H1 (cell line): ENCODE results near the gene LEPR. TPM values are rescaled to one million over a fixed set of nuclear protein-coding genes. Genes with fewer than 3 reads are reported as not detected.

Experiments
- CTCF ChIA-PET: fragments of 300-600 bp; sonication (Branson Sonifier 250); formaldehyde crosslinking; loops from one replicate; lab custom pipeline; 2021; ENCODE audit not compliant: partially characterized antibody; lab: Charles Lee
- POLR2A ChIA-PET: fragments of 300-600 bp; sonication (Branson Sonifier 250); formaldehyde crosslinking; loops from one replicate; lab custom pipeline; 2021; ENCODE audit warnings: inconsistent platforms; ENCODE audit not compliant: partially characterized antibody; lab: Charles Lee
- DNase-seq, 2 experiments: peaks; one replicate each; pipeline versions ENCODE4 v3.0.0 to v3.0.0-alpha.2; 2010 to 2022; ENCODE audit warnings: low spot score in 2 of 2, low read depth in 1 of 2, mixed read lengths in 1 of 2
- FAIRE-seq: peaks from 2 replicates; lab custom pipeline; 2011; peaks lifted over from hg19 to GRCh38; lab: Jason Lieb, UNC
- H2AFZ ChIP-seq: 2 replicates; pipeline ENCODE4 v1.8.1; 2012; ENCODE audit warnings: low read length, inconsistent platforms
- H2AK5ac ChIP-seq: 2 replicates; pipeline ENCODE4 v1.6.1; 2013; ENCODE audit warnings: low read depth, low read length
- H2BK120ac ChIP-seq: replicated peaks from 2 replicates; pipeline ENCODE3; 2013; ENCODE audit warnings: low read depth, low read length, inconsistent platforms
- H2BK12ac ChIP-seq: 2 replicates; pipeline ENCODE4 v1.6.1; 2013; ENCODE audit warnings: low read depth, low read length
- H2BK15ac ChIP-seq: 2 replicates; pipeline ENCODE4 v1.6.1; 2013; ENCODE audit warnings: low read length
- H2BK20ac ChIP-seq: 2 replicates; pipeline ENCODE4 v1.6.1; 2013; ENCODE audit warnings: low read length
- H2BK5ac ChIP-seq: 2 replicates; pipeline ENCODE4 v1.6.1; 2013; ENCODE audit warnings: low read depth, low read length
- H3K14ac ChIP-seq: 2 replicates; pipeline ENCODE4 v1.6.1; 2013; ENCODE audit warnings: inconsistent platforms; ENCODE audit not compliant: insufficient read length
- H3K18ac ChIP-seq: 2 replicates; pipeline ENCODE4 v1.6.1; 2013; ENCODE audit warnings: low read length; ENCODE audit errors: extremely low read depth
- H3K23ac ChIP-seq: 2 replicates; pipeline ENCODE4 v1.6.1; 2013; ENCODE audit warnings: inconsistent platforms; ENCODE audit not compliant: insufficient read length
- H3K23me2 ChIP-seq: 2 replicates; pipeline ENCODE4 v1.6.1; 2013; ENCODE audit warnings: low read depth, low read length
- H3K27ac ChIP-seq: 2 replicates; pipeline ENCODE4 v1.6.1; 2011; ENCODE audit warnings: low read depth, low read length, inconsistent platforms
- H3K27me3 ChIP-seq, 4 experiments: replicated peaks in 1 of 4; 1 replicate in 1 of 4; 2 replicates in 3 of 4; pipeline versions ENCODE4 v1.6.1 to v1.8.1; 2011 to 2013; ENCODE audit warnings: low read length in 3 of 4, mild to moderate bottlenecking in 3 of 4, inconsistent platforms in 2 of 4, mixed read lengths in 2 of 4, moderate library complexity in 1 of 4; ENCODE audit not compliant: control insufficient read depth in 3 of 4, insufficient read depth in 3 of 4; ENCODE audit errors: extremely low read depth in 1 of 4
- H3K36me3 ChIP-seq, 4 experiments: 2 replicates each; pipeline versions ENCODE4 v1.6.1 to v1.8.1; 2011 to 2013; ENCODE audit warnings: mild to moderate bottlenecking in 4 of 4, low read length in 3 of 4, moderate library complexity in 2 of 4, control low read depth in 1 of 4, inconsistent platforms in 1 of 4; ENCODE audit not compliant: insufficient read depth in 4 of 4, control insufficient read depth in 2 of 4
- H3K4ac ChIP-seq: replicated peaks from 2 replicates; pipeline ENCODE3; 2013; ENCODE audit warnings: low read length, low read depth, mixed read lengths, inconsistent platforms; ENCODE audit not compliant: insufficient read length
- H3K4me1 ChIP-seq, 4 experiments: replicated peaks in 1 of 4; 1 replicate in 1 of 4; 2 replicates in 3 of 4; pipeline versions ENCODE4 v1.6.1 to v1.8.1; 2011 to 2013; ENCODE audit warnings: low read length in 3 of 4, inconsistent platforms in 2 of 4, mixed read lengths in 1 of 4; ENCODE audit not compliant: insufficient read depth in 4 of 4, control insufficient read depth in 3 of 4
- H3K4me2 ChIP-seq, 2 experiments: 2 replicates each; pipeline versions ENCODE4 v1.6.1 to v1.8.1; 2011 to 2013; ENCODE audit warnings: low read depth in 2 of 2, low read length in 2 of 2, control low read depth in 1 of 2, inconsistent platforms in 1 of 2, mild to moderate bottlenecking in 1 of 2; ENCODE audit not compliant: insufficient read depth in 1 of 2
- H3K4me3 ChIP-seq, 4 experiments: fragments of 200-600, 300-600 bp in 1 of 4; sonication (generic), shearing (Covaris generic), sonication (Bioruptor Twin) in 1 of 4; 2 replicates each; pipeline versions ENCODE4 v1.5.1 to v1.8.1; 2011 to 2016; ENCODE audit warnings: low read length in 4 of 4, low read depth in 3 of 4, control low read depth in 2 of 4, inconsistent platforms in 2 of 4, mild to moderate bottlenecking in 2 of 4, mixed read lengths in 1 of 4, moderate library complexity in 1 of 4; ENCODE audit not compliant: insufficient read depth in 2 of 4; ENCODE audit errors: extremely low read depth in 1 of 4
- H3K56ac ChIP-seq: replicated peaks from 2 replicates; pipeline ENCODE3; 2013; ENCODE audit warnings: low read depth, mild to moderate bottlenecking, mixed read lengths, low read length, inconsistent platforms; ENCODE audit not compliant: insufficient read length
- H3K79me1 ChIP-seq: 2 replicates; pipeline ENCODE4 v1.6.1; 2013; ENCODE audit warnings: low read depth, low read length, control low read depth
- H3K79me2 ChIP-seq, 2 experiments: 2 replicates each; pipeline versions ENCODE4 v1.6.1 to v1.8.1; 2012 to 2013; ENCODE audit warnings: low read length in 2 of 2, mild to moderate bottlenecking in 2 of 2, inconsistent platforms in 1 of 2; ENCODE audit not compliant: insufficient read depth in 2 of 2, control insufficient read depth in 1 of 2
- H3K9ac ChIP-seq, 4 experiments: replicated peaks in 1 of 4; 1 replicate in 1 of 4; 2 replicates in 3 of 4; pipeline versions ENCODE4 v1.6.1 to v1.8.1; 2011 to 2013; ENCODE audit warnings: low read depth in 3 of 4, low read length in 3 of 4, control low read depth in 2 of 4, mild to moderate bottlenecking in 2 of 4, moderate library complexity in 2 of 4, inconsistent platforms in 1 of 4; ENCODE audit errors: extremely low read depth in 1 of 4
- H3K9me3 ChIP-seq, 2 experiments: 2 replicates each; pipeline versions ENCODE4 v1.6.1 to v1.8.1; 2012 to 2013; ENCODE audit warnings: mild to moderate bottlenecking in 2 of 2, moderate library complexity in 2 of 2, control low read depth in 1 of 2, inconsistent platforms in 1 of 2, low read depth in 1 of 2, low read length in 1 of 2, mixed read lengths in 1 of 2; ENCODE audit not compliant: insufficient read depth in 2 of 2
- H4K20me1 ChIP-seq, 2 experiments: replicated peaks in 1 of 2; 2 replicates each; pipeline versions ENCODE3 to v1.8.1; 2011 to 2013; ENCODE audit warnings: inconsistent platforms in 2 of 2, low read length in 2 of 2, mild to moderate bottlenecking in 1 of 2; ENCODE audit not compliant: insufficient read depth in 2 of 2, control insufficient read depth in 1 of 2
- H4K5ac ChIP-seq: 2 replicates; pipeline ENCODE4 v1.6.1; 2013; ENCODE audit warnings: low read length, low read depth, mixed read lengths, inconsistent platforms; ENCODE audit not compliant: insufficient read length
- H4K8ac ChIP-seq: 2 replicates; pipeline ENCODE4 v1.8.0; 2013; ENCODE audit warnings: mild to moderate bottlenecking, moderate library complexity, low read length, inconsistent platforms; ENCODE audit not compliant: insufficient read depth; ENCODE audit errors: extremely low read depth
- H4K91ac ChIP-seq: replicated peaks from 2 replicates; pipeline ENCODE3; 2013; ENCODE audit warnings: low read length, mixed read lengths, inconsistent platforms; ENCODE audit not compliant: insufficient read length
- ASH2L ChIP-seq: fragments of 200-600, 300-600 bp; sonication (generic); IDR thresholded peaks from one replicate; pipeline ENCODE4 v1.7.1; 2017; ENCODE audit warnings: low read length
- ATF2 ChIP-seq: IDR thresholded peaks from 2 replicates; pipeline ENCODE4 v1.6.1; 2012; ENCODE audit warnings: low read length, inconsistent platforms
- BACH1 ChIP-seq: IDR thresholded peaks from 2 replicates; pipeline ENCODE4 v1.6.1; 2012; ENCODE audit warnings: low read length, improper control_type of control experiment
- BRCA1 ChIP-seq: IDR thresholded peaks from 2 replicates; pipeline ENCODE4 v1.6.1; 2012; ENCODE audit warnings: low read depth, low read length, improper control_type of control experiment
- CBX5 ChIP-seq: fragments of 300-800, 300-1000 bp; sonication (generic); IDR thresholded peaks from 2 replicates; pipeline ENCODE4 v1.7.1; 2016; ENCODE audit warnings: antibody characterized with exemption, low read length, low read depth
- CHD2 ChIP-seq: IDR thresholded peaks from 2 replicates; pipeline ENCODE4 v1.6.1; 2012; ENCODE audit warnings: low read length, improper control_type of control experiment
- FOSL1 ChIP-seq: IDR thresholded peaks from 2 replicates; pipeline ENCODE4 v1.6.1; 2011; ENCODE audit warnings: mild to moderate bottlenecking, low read depth, low read length, moderate library complexity; ENCODE audit not compliant: insufficient read depth
- JUND ChIP-seq: IDR thresholded peaks from 2 replicates; pipeline ENCODE4 v1.6.1; 2011; ENCODE audit warnings: mild to moderate bottlenecking, improper control_type of control experiment, low read length
- POLR2AphosphoS5 ChIP-seq: IDR thresholded peaks from 2 replicates; pipeline ENCODE4 v1.6.1; 2011; ENCODE audit warnings: low read depth, low read length
- RXRA ChIP-seq: IDR thresholded peaks from 2 replicates; pipeline ENCODE4 v1.6.1; 2011; ENCODE audit warnings: low read depth, mild to moderate bottlenecking, low read length, moderate library complexity; ENCODE audit not compliant: insufficient read depth
- SP2 ChIP-seq: IDR thresholded peaks from 2 replicates; pipeline ENCODE4 v1.6.1; 2012; ENCODE audit warnings: mild to moderate bottlenecking, low read length, inconsistent platforms
- SP4 ChIP-seq: IDR thresholded peaks from 2 replicates; pipeline ENCODE4 v1.6.1; 2012; ENCODE audit warnings: low read length, inconsistent platforms
- YY1 ChIP-seq: IDR thresholded peaks from 2 replicates; pipeline ENCODE4 v1.6.1; 2011; ENCODE audit warnings: low read depth, mild to moderate bottlenecking, low read length
- WGBS, 2 experiments: shearing (Covaris generic) in 1 of 2; methylation state at CpG; one replicate each; pipeline versions ENCODE4 v1.1.6 to v1.1.7; 2013 to 2015; ENCODE audit warnings: low lambda C conversion rate in 2 of 2, mixed read lengths in 2 of 2, inconsistent platforms in 1 of 2, low coverage in 1 of 2, missing lambda C conversion rate in 1 of 2; ENCODE audit not compliant: insufficient replicate concordance in 2 of 2, insufficient coverage in 1 of 2, insufficient read length in 1 of 2; ENCODE audit errors: extremely low coverage in 1 of 2, missing lambda C conversion rate in 1 of 2; 5-methylcytosine and 5-hydroxymethylcytosine counted together
- polyA plus RNA-seq, 7 experiments: library from polyadenylated mRNA; depleted of rRNA in 3 of 7; stranded (reverse) in 5 of 7; unstranded in 2 of 7; fragments of >200 nt in 5 of 7; fragments of 200-250 nt in 2 of 7; gene quantifications; 1 replicate in 5 of 7; 2 replicates in 1 of 7; 4 replicates in 1 of 7; pipeline versions ENCODE4 v1.2.1 to v1.2.3, GENCODE V29; 2011 to 2013; ENCODE audit warnings: missing spikeins in 2 of 7, mixed read lengths in 2 of 7
- total RNA-seq: library from RNA; stranded (reverse); fragmentation: NEBNext Ultra II Directional; extraction: Animal tissue kit (Norgen Biotek cat#: 25700); gene quantifications from 2 replicates; pipeline ENCODE4 v1.2.1, GENCODE V29; 2021

LEPR gene
- total and polyA plus RNA-seq, 2 of the 8 experiments (the other 6 are each of a cell fraction or from before 2014, with no cell fraction given) = 1.3 to 3.9 TPM

GRCh38 chr1:65440915-65441314 is 20.4 kb downstream of the LEPR start:
- Histone ChIP-seq H3K9me3 (peaks cover 0 to 9% of the 10 kb centered on the region in 2 experiments; a peak in 1 of 4 replicates), H3K23me2 (peaks cover 1% of the 10 kb centered on the region; the same call in 1 of the 2 replicates), H3K23ac (no peak overlapping the region), H3K4ac (no peak overlapping the region), H3K36me3 (no peaks in the 10 kb centered on the region; a peak in 1 of 8 replicates), H3K79me1 (no peaks in the 10 kb centered on the region), H3K27ac (no peak overlapping the region), H3K18ac (no peak overlapping the region), H4K91ac (no peak overlapping the region), H4K8ac (no peak overlapping the region), H2AK5ac (no peak overlapping the region), H3K4me2 (no peak overlapping the region), H2BK120ac (no peak overlapping the region), H3K56ac (no peak overlapping the region), H2BK15ac (no peak overlapping the region), H3K4me3 (no peak overlapping the region), H3K79me2 (no peaks in the 10 kb centered on the region), H4K5ac (no peak overlapping the region), H3K4me1 (peaks cover 0 to 11% (median 7%) of the 10 kb centered on the region in 4 experiments; a peak in 5 of 7 replicates), H2AFZ (no peak overlapping the region), H2BK12ac (no peak overlapping the region), H3K9ac (no peak overlapping the region), H3K27me3 (no peaks in the 10 kb centered on the region; a peak in 1 of 7 replicates), H4K20me1 (no peaks in the 10 kb centered on the region), H2BK20ac (no peak overlapping the region), H3K14ac (no peak overlapping the region), H2BK5ac (no peak overlapping the region)
- no peak for DNase-seq
- CTCF ChIA-PET = interaction anchor here (0.7 to 5.0 kb wide), 10 partner anchors 8 to 465 kb away, joined by 3 to 27 read pairs (median 4); no protein-coding TSS in a partner anchor
- POLR2A ChIA-PET = interaction anchor here (0.7 to 1.5 kb wide), 2 partner anchors 8 kb away, joined by 3 to 5 read pairs; no protein-coding TSS in a partner anchor
- no peak for FAIRE-seq
- WGBS, 2 experiments = 88% methylated on average over 1 of the region's 1 CpG; no CpG with 5 or more reads in 1 of the 2 experiments
- TF ChIP-seq BRCA1 (no peak), FOSL1 (no peak), SP2 (no peak), YY1 (no peak), ATF2 (no peak), POLR2AphosphoS5 (no peak), CBX5 (no peak), CHD2 (no peak), ASH2L (no peak), RXRA (no peak), SP4 (no peak), JUND (no peak), BACH1 (no peak)
